GM19468 (cell line): ENCODE results near the gene EYA2.
"Not testable (repeated sequence)": the region's sequence is repeated elsewhere in the genome, so short reads cannot be mapped to it uniquely, and the experiment has no call there.

Source experiments
- ATAC-seq: cut with Tn5 transposase; IDR thresholded peaks from one replicate; pipeline ENCODE4 v1.9.1; 2021; ENCODE audit warnings: mild to moderate bottlenecking, moderate library complexity, moderate number of reproducible peaks; ENCODE audit not compliant: unreplicated experiment; ENCODE audit errors: extremely low read depth

The EYA2 gene

GRCh38 chr20:47150403-47151152 lies 255.9 kb downstream of the EYA2 start:
- ATAC-seq, result no peak

- no peak for ATAC-seq
Measured at GRCh38 chr20:47152068-47152467, 257.4 kb downstream of the EYA2 start.

GRCh38 chr20:47154089-47154488 lies 259.4 kb downstream of the EYA2 start:
- ATAC-seq, result no peak

GRCh38 chr20:47156301-47157137 lies 261.9 kb downstream of the EYA2 start:
- no peak for ATAC-seq

GRCh38 chr20:47159166-47159565 lies 264.5 kb downstream of the EYA2 start:
- ATAC-seq, result no peak

GRCh38 chr20:47160240-47160639 lies 265.6 kb downstream of the EYA2 start:
- ATAC-seq, result no peak

GRCh38 chr20:47160992-47161391 lies 266.3 kb downstream of the EYA2 start:
- ATAC-seq, result no peak

GRCh38 chr20:47161411-47161810 lies 266.8 kb downstream of the EYA2 start:
- no peak for ATAC-seq

GRCh38 chr20:47164140-47164539 lies 269.5 kb downstream of the EYA2 start:
- ATAC-seq, result no peak

GRCh38 chr20:47165376-47165865 lies 270.8 kb downstream of the EYA2 start:
- no peak for ATAC-seq

- ATAC-seq, result no peak
Measured at GRCh38 chr20:47167846-47168245, 273.2 kb downstream of the EYA2 start.

GRCh38 chr20:47172579-47172978 lies 277.9 kb downstream of the EYA2 start:
- ATAC-seq, result no peak

- ATAC-seq, result no peak
Measured at GRCh38 chr20:47173596-47174216, 279.1 kb downstream of the EYA2 start.

GRCh38 chr20:47174456-47175243 lies 280.0 kb downstream of the EYA2 start:
- ATAC-seq, result no peak

GRCh38 chr20:47175493-47175892 lies 280.9 kb downstream of the EYA2 start:
- no peak for ATAC-seq

GRCh38 chr20:47176217-47176616 lies 281.6 kb downstream of the EYA2 start:
- not testable (repeated sequence) for ATAC-seq

- ATAC-seq, result no peak
Measured at GRCh38 chr20:47178277-47178676, 283.6 kb downstream of the EYA2 start.

GRCh38 chr20:47178851-47179250 lies 284.2 kb downstream of the EYA2 start:
- ATAC-seq, result no peak

- ATAC-seq, result no peak
Measured at GRCh38 chr20:47179267-47179666, 284.6 kb downstream of the EYA2 start.
